ENCODE results near the gene HOXA9.

HOXA9 gene

GRCh38 chr7:27201580-27202017, 36.3 kb upstream of the HOXA9 start:
- no peak for DNase-seq

DNA sequence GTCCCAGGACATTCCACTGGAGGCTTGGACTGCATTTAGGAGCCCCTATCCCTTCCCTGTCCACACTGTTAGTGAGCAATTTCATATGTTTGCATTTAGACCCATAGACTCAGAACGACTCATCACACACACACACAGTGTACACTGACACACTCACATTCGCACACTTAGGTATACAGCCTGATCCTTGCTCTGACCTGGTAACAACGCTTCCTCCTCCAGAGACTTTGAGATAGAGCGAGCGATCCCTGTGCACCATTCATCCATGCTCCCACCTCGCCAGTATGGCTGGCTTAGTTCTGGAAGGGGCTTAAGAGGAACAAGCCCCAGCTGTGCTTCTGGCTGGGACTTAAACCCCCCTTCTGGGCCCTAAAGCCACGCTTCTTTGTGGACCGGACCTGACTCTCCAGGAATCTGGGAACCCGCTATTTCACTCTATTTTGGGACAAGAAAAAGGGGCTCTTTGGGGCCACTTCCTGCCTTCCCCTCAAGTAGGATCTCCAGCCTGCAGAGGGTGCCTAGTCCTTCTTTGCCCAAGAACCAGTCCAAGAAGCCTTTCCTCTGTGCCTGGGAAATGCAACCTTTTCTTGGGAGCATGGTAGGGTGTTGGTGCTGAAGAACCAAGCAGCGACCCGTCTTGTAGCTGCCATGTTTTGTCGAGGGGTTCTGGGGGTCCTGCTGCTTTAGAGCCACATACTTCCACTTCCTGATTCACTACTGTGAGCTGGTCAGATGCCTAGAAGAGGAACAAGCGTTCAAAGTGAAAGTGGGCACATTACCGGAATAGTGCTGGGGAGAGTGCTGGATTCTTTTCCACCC, 35.6 kb upstream of the HOXA9 start:
- DNase-seq: peak in 1 of 58 donors; percentile 14

GRCh38 chr7:27199849-27200760, 34.8 kb upstream of the HOXA9 start, which contains the start of gene HOXA13:
HOXA13 (minus strand) TSS chr7:27200091; CDS start chr7:27200077, 14 bp downstream.
- no peak for DNase-seq

- no peak for DNase-seq
Measured at GRCh38 chr7:27198871-27199801, 33.8 kb upstream of the HOXA9 start.

- DNase-seq: no peak
Measured at GRCh38 chr7:27198138-27198841, 33.0 kb upstream of the HOXA9 start.

GRCh38 chr7:27197137-27198042, 32.1 kb upstream of the HOXA9 start:
- no peak for DNase-seq

GRCh38 chr7:27196287-27196767, 31.0 kb upstream of the HOXA9 start:
- peak in 51 of 58 donors; percentile 2 to 83 (median 39) for DNase-seq

GRCh38 chr7:27194686-27195379, 29.5 kb upstream of the HOXA9 start:
- DNase-seq: no peak

DNA sequence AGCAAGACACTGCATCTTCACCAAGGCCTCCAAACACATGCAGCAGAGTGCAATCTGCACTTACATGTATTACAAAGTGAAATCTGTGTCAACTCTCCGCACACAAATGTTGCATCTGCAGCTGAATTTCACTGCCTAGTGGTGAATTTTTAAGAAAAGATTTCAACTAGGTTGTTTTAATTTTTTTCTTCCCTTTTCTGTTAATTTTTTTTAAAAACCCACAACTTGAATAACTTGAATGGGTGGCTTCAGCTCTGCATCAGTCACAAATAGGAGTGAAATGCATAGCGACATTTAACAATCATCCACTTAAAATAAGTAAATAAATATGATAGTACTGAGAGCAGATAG, 28.6 kb upstream of the HOXA9 start:
- DNase-seq: no peak

DNA sequence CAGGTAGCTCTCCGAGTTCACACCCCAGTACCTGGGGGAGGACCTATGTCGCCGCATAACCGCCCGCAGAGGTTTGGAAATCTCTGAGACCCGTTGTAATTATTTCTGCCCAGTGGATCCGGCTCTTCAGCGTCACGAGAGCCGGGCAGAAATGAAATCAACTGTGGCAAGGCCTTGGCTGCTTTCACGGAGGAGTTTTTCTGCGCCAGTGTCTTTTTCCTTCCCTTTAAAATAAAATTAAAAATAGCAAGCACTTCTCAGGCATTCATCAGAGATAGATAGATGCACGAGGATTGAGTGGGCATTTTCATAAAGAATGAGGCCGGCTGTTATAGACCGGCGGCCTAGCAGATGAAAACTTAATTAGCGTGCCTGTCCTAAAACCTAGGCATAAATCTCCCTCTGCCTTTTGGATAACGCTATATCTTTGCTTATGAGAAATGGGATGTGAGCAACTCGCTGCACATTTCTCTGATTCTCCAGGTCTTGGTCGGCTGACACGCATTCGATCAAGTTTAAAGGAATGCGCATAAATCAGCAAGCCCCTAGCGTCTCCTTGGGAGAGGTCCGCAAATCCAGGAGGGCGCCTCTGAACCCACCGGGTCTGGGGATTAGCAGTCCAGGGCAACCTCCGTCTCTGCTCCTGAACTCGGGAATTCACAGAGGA, 28.1 kb upstream of the HOXA9 start:
- DNase-seq: no peak

- DNase-seq: no peak
Measured at GRCh38 chr7:27192546-27193334, 27.4 kb upstream of the HOXA9 start.

DNA sequence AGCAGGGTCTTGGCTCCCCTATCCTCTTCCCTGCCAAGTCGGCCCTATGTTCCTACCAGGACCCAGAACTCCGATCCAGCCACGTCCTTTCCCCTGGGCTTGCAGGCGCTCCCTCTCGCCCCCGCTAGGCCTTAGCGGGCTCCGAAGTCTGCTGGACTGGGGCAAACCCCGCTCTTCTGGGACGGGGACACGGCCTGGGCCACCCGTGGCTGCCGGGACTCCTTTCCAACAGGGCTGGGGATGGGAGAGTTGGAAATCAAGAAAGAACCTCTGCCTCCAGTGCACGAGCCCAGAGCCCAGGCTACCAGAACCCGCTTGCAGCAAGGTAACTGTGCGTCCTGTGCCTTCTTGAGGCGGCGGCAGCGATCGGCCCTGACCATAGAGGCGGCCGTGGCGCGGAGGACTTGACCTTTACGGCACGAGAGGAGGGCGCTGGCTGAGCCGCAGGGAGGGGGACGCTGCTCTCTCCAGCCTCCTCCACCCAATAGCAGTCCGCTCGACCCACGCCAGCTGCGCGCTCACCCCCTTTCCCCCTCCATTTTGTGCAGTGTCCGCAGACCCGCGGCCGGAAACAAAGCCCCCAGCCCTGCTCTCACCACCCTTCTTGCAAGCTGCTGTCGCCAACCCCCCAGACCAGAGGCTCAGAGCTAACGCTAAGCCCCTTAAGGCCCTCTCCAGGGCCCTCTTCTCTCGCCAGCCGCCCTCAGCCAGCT, 26.7 kb upstream of the HOXA9 start:
- no peak for DNase-seq

DNA sequence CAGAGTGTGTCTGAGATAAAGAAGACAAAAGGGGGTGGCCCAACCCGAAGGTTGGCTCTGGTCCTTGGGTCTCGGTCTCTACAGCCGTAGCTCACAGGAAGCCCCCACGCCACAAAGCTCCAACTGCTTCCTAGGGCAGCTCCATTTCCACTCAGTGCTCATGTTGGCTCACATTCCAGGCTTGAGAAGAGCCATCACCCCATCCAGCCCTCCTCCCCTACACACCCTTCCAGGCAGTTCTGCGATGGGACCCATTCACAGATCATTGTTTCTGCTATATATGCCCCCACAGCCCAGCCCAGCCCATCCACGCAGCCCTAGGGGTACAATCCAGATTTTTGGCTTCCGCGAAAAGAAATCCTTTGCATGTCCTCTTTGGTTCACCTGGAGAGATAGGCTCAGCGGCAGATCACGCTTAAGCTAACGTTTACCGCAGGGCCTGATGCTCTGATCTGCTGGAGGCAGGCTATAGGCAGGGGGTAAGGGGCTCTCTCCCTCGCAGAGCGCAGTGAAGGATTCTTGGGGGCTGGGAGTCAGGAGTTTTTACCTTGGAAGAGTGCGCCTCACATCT, 25.9 kb upstream of the HOXA9 start:
- no peak for DNase-seq

- DNase-seq: no peak
Measured at GRCh38 chr7:27189997-27190748, 24.8 kb upstream of the HOXA9 start.

- no peak for DNase-seq
Measured at GRCh38 chr7:27189295-27189996, 24.1 kb upstream of the HOXA9 start.

Data from anterior cingulate cortex (tissue), 58 donors.